Panc1 (cell line): ENCODE measurements around the gene SLC6A4.

Source experiments
- CTCF ChIP-seq: fragments of 450-650 bp; IDR thresholded peaks from 2 replicates; pipeline ENCODE4 v1.5.1; 2017; ENCODE audit warnings: mild to moderate bottlenecking
- POLR2AphosphoS5 ChIP-seq: IDR thresholded peaks from 2 replicates; pipeline ENCODE4 v1.6.1; 2012; ENCODE audit warnings: mild to moderate bottlenecking, low read depth, low read length, moderate library complexity
- TCF7L2 ChIP-seq: IDR thresholded peaks from 2 replicates; pipeline ENCODE4 v1.6.1; 2011; ENCODE audit warnings: mild to moderate bottlenecking, low read depth, low read length, inconsistent platforms

- TF ChIP-seq POLR2AphosphoS5 (no peak), CTCF (no peak), TCF7L2 (no peak)
Observed at GRCh38 chr17:30191072-30191471, 44.4 kb downstream of the SLC6A4 start.
